GM21515 (cell line): ENCODE data around the gene AMBP.

Source experiments
- ATAC-seq: cut with Tn5 transposase; IDR thresholded peaks from one replicate; pipeline ENCODE4 v1.9.1; 2021; ENCODE audit not compliant: unreplicated experiment

AMBP gene

GRCh38 chr9:114076237-114077161 lies 1.6 kb downstream of the AMBP start:
- ATAC-seq = no peak

DNA sequence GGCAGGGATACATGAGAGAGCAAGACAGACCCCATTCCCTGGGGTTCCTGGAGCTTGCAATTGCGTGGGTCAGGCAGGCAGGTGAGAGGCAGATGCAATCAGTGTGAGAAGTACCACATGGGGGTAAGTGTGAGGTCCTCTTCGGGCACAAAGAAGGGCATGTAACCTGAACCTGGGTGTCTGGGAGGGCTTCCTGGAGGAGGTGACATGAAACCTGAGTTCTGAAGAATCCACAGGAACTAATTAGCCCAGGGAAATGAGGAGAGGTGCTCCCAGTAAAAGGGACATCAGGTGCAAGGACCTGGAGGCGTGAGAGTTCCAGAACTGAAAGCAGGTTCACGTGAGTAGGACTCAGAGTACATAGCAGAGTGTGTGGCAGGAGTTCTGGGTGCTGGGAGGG lies 2.5 kb downstream of the AMBP start:
- ATAC-seq = no peak

DNA sequence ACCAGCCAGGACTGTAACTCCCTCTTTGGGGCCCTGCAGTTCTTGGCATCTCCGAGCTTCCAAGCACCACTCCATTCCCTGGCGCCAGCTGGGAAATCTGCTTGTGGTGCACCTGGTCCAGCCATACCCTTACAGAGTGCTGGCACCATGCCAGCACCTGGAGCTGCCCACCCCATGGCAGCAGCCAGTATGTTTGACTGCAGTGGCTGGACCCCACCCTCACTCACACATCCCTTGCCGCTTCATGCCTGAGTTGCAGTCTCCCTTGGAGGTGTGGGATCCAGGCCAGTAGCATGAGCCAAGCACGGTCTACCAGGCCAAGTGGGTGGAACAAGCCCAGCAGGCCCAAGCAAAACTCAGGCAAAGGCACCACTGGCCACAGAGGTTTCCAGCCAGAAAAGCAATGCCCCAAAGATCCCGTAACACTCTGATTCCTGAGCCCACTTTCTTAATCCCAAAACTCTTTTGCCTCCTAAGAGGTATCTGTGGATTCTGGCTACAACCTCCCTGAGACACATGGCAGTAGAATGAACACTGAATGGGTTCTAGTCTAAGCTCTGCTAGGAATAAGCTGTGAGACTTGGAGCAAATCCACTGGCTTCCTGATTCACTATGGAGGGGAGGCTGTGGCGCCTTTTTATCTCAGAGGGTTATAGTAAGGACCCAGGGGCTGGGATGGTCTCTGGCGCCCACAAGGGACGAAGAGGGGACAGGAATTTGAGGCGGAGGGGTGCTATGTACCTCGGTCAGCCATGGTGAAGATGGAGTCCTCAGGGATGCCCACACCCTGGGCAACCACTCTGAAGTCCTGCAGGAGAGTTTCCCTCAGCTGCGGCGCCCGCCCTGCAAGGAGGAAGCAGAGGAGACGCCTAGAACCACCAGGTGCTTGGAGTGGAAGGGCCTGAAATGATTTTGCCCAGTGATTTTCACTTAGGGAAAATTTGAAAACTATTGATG lies 5.6 kb downstream of the AMBP start:
- ATAC-seq = no peak

- no peak for ATAC-seq
These were observed 6.8 kb downstream of the AMBP start for GRCh38 chr9:114071197-114071795.

- ATAC-seq = no peak
These were observed 7.7 kb downstream of the AMBP start for GRCh38 chr9:114070188-114071103.

- no peak for ATAC-seq
These were observed 8.5 kb downstream of the AMBP start for GRCh38 chr9:114069476-114070187.

- ATAC-seq = no peak
These were observed 12.8 kb downstream of the AMBP start for GRCh38 chr9:114065304-114065703.

DNA sequence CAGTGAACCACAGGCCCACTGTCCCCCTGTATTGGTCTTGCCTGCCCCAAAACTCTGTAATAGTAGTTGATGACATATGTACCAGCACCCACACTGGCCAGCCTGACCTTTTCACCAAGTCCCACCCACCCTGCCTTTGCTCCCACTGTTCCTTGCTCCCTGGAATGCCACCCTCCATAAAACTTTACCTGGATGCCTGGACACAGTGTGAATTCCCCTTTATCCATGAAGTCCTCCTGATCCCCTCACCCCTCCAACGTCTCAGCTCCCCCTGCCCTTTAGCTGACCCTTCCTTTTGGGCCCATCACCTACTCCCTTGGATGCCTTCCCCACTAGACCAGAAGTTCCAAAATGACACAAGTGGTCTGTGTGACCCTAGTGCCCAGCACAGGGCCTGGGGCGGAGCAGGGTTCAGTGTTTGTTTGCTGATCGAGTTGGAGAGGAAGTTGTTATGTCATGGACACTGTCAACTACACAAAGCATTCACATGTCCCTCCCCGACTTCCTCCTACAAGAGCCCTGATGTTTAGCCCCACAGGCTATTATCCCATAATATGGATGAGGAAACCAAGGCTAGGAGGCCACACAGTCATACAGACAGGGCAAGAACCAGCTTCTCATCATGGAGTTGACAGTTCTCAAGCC lies 16.1 kb downstream of the AMBP start:
- ATAC-seq = no peak

GRCh38 chr9:114061292-114061691 lies 16.8 kb downstream of the AMBP start:
- ATAC-seq = no peak

DNA sequence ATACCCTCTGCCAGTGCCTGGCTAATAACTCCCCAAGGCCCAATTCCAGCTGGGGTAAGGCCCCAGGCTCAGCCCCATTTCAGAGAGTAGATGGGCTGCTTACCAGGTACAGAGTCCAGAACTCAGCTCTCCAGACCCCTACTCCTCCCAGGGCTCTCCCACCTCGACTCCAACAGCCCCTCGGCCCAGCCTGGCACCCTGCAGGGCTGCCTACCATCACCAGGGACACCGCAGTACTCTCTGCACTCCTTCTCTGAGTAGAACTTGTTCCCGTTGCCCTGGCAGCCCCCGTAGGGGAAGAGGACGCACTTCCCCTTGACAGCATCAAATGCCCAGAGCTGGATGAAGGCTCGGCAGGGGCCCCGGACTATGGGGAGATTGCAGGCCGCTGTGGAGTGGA lies 17.4 kb downstream of the AMBP start:
- ATAC-seq = no peak

DNA sequence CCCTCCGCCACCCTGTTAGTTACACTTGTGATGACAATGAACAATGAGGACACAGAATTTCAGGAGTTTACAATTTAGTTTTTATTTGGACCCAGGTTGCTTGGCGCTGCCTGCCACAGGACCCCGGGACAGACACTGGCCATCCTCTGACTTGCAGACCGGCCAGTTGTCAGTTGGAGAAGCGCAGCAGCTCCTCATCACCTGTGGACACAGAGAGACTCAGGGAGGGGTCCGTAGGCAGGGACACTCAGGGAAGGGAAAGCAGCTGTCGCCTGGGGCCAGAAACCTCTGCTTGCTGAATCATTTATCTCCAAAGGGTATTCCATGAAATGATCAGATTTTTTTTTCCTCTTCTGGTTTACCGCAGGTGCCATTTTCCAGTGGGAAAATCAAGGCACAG lies 18.0 kb downstream of the AMBP start:
- no peak for ATAC-seq

DNA sequence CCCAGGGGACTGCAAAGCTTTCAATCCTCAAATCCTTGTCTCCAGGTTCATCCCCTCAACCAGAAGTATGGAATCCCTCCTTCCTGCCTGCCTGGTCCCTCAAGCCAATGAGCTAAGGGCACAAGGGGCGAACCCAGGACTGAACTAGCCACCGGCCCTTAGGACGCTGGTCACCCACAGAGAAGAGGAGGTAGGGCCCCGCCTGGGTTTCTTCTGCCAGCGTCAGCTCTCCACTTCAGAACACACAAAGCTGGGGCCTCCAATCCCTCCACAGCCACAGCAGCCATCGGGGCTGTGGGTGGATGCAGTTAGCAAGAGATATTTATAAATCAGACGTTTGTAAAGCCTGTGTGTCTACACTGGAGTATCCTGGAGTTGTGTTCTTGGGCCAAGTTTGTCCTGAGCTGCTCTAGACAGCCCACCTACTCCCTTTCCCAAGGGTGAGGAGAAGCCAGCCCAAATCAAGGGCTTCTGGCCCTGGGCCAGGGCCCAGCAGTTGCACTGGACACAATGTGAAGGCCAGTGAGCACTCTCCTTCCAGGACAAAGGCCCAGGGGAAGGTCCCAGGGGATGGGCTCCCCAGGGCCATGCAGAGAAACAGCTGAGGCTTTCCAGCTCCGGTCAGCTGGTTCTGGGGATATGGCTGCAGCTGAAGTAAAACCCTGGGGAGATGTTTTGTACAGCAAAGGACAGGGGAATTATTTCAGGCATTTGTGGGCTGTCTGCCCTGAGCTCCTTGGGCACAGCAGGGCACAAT lies 18.9 kb downstream of the AMBP start:
- ATAC-seq = no peak

- ATAC-seq = no peak
These were observed 19.4 kb downstream of the AMBP start for GRCh38 chr9:114058688-114059046.

DNA sequence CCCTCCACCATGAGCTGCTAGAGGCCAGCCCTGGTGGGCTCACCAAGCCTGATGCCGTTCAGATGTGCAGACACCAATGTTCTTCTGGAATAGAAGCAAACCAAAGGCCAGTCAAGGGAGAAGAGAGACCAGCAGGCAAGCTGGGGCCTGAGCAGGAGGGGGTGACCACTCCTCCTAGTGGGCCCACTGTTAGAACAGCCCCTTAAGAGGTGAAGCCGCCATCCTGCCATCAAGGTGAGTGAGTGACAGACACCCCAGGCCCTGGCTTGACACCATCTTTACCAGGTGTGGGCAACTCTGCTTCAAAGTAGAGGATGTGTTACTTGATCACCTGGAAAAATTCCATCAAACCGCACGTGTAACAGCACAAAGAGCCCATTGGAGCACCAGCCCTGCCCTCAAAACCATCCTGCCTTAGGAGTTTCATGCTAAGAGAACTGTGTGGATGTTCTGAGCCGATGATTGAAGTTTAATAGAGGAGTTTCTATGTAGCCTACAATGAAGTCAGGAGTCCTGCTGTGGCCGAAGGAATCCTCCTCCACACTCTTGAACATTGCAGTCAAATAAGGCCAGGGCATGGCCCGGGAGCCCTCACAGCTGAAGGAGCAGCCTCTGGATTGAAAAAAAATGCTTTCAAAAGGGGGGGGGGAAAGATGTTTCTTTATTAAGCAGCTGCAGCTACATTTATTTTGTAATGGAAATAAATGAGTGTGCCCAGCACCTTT lies 20.8 kb downstream of the AMBP start:
- no peak for ATAC-seq

- ATAC-seq = no peak
These were observed 21.6 kb downstream of the AMBP start for GRCh38 chr9:114056527-114056926.

DNA sequence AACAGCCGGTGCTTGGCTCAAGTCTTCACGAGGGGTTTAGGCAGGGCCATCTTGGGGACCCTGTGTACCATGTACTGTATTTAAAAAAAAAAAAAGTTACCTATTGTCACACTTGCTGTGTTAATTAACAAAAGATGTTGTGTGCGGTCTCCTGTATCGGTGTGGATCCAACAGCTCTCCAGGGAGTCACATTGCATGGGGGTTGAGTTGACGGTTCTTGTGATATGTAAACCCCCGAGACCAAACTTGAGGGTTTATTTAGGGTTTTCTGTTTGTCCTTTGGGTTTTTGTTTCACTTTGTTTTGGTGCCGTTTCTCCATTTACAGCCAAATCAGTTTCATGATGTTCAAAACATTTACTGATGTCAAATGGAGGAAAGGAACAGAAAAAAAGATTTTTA lies 22.2 kb downstream of the AMBP start:
- no peak for ATAC-seq

DNA sequence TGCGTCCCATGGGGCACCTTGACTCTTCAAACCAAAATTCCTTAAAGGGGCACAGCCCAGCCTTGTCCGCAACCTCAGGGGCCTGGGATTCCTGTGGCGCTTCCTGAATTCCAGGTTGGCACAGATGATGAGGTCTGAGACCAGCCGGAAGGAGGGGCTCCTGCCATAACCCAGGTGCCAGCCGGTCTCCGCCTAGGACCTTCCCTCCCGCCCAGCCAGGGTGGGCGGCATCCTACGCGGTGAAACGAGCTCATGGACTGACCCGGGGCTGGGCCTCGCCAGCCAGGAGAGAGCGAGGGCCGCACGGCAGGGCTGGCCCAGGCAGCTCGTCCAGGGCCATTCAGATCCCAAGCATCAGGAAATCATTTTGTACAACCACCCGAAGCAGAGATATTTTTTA lies 23.0 kb downstream of the AMBP start:
- no peak for ATAC-seq

DNA sequence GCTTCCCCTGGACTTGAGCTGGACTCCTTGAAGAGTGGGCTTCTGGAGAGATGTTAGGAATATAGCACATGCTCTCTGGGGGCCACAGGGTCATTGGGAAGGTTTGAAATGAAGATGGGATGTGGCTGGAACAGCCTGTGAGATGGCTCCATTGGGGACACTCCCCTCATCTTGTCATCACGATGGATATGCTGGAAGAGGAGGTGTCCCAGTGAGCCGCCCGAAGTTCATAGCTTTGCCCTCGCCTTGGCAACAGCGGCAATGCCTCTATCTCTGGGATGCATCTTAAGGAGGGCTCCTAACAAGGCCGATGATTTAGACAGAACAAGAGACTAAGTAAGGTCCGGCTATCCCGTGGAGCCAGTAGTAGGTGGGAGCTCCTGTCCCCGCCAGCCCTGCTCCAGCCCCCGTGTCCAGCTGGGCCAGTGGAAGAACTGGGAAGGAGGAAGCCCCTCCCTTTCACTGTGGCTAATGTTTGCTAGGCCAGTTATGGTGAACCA lies 23.9 kb downstream of the AMBP start:
- no peak for ATAC-seq
